T follicular helper cell (primary cell): Measurements from ENCODE around the gene MOXD1.

Experiments used
- DNase-seq: peaks from one replicate; pipeline ENCODE4 v3.0.0-alpha.2; 2020; ENCODE audit warnings: low read depth
- total RNA-seq, 2 experiments: gene quantifications; one replicate each; lab custom pipeline; 2026; lab: John Stamatoyannopoulos, UW

The MOXD1 gene
- 0.06 to 0.09 reads per million in 2 experiments for total RNA-seq

DNA sequence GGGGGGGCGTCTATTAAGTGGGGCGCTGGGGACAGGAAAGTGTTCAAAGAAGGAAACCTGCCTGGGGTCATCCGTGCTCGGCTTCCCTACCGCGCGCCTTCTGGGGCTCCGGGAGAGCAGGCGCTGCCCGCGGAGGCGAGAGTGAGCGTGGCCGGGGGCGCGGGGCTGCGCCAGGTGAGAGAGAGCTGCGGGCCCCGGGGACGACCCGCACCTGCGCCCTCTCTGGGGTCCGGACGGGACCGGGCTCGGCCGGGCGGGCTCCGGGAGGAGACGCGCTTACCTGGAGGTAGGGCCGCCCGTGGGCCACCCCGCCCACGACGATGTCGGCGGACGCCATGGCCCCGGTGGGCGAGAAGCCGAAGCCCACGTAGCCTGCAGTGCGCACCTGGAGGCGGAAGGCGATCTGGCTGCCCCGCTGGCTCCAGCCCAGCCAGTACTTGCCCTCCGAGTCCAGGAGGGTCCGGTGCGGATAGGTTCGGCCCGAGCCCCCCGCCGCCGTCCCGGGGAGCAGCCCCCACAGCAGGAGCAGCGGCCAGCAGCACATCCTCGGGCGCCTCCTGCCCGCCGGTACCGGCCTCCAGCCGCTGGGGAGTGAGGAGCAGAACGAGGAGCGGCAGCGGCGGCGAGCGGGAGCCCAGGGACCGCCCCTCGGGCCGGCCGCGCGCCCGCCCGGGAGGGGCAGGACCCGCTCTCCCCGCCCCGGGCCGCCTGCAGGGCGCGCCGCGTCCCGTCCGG, at the start of gene MOXD1:
TSS of gene MOXD1 (minus strand) at position 593 of the 735 bp plus-strand sequence. CDS start at position 544, 49 bp downstream.
- no peak for DNase-seq

DNA sequence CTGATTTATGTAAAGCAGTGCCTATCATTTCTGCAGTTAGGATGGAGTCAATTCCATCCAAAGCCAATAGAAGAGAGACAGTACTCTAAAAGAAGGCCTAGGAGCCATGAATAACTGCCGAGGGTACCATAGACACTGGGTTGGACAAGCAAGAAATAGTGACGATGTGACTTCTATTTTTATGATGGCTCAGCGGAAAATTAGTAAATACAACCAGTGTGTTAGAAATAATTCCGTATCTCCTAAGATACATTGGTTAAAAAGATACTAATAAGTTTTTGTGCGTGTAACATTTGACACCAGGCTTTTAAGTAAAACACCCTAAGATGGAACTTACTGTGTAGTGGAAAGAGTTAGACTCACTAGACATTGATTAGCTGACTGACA, 45.6 kb upstream of the MOXD1 start:
- DNase-seq: no peak

DNA sequence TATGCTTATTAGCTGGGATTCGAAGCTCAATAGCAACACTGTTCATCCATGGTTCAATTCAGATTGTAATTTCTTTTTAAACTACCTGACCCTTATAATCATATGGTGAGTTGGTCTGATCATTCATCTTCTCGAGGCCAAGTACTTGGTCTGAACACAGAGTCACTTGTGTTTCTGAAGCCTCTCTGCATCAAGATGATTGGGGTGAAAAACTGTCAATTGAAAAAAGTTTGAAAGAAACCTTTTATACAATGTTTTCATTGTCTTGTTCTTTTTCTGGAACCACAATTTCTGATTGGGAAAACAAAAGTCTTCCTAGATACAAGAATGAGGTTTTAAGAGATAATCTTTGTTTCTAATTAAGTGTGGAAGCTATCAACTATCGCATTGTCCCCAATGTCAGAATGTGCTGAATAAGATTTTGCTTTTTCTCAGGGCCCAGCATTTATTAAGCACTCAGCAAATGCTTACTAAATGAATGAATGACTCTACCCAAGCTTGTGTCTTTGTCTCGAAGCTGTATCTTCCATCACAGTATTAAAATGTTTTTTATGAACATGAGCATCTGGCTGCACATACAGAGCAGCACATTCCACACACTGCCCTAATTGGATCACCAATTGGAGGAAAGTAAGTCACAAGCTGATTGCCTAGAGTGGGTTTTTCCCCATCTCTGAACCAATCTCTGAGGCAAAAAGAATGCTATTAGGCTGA, 45.0 kb upstream of the MOXD1 start:
- DNase-seq: no peak

DNA sequence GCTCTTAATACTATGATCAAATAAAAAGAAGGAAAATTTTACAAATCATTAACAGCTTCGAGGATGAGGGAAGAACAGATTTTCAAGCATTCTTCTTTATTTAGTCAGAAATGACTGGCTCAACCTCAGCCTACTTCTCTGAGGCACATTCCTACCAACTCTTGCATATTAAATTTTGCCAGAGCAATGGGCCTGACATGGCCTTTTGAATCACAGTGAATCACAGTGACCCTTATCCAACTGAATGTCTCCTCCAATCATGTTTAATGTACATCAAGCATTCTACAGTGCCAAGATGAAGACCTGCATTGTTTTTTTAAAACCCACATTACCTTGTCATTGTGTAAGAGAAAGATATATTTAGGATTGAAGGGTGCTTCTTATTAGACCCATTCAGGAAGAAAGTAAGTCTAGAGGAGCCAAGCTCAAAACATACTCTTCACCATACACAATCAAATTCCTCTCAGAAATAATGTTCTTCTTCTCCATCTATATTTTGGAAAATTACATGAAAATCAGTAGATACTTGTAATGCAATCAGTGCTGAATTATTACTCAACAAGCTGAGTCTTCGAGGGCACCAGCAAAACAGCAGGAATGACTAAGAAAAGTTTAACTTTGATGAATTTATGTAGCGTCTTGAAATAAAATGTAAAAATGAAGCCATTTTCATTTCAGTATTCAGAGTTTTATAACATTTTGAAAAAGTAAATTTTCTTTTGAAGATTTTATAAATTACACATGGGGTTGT, 44.1 kb upstream of the MOXD1 start:
- DNase-seq: no peak

DNA sequence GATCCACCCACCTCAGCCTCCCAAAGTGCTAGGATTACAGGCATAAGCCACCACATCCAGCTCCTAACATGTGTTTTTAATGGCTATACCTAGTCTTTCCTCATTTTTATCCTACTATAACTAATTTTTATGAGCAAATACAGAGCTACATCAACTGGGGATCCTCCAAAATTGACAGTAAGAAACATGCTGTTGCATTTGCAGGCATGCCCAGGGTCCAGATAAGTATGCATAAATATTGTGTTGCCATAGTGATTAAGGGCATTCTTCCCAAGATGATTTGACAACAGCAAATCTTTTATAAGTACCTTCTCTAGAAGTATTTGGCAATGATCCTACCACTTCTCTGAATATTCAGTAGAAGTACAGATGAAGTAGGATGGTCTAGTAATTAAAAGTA, 41.9 kb upstream of the MOXD1 start:
- no peak for DNase-seq

DNA sequence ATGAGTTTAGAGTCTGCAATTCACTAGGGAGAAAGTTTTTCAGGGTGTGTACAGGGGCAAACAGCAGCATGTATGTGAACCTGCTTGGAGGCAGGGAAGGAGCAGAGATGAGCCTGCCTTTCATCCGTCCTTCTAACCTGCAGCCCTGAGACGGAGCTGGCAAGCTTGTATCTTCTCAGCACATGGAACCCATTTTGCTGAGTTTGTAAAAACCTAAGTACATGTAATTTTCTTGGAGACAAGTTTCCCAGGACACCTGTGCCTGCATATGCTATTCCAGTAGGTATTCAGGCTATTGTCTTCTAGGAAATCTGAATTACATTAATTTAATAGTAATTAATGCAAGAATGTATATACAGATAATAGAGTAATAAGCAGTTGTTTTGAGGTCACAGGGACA, 28.8 kb upstream of the MOXD1 start:
- no peak for DNase-seq

DNA sequence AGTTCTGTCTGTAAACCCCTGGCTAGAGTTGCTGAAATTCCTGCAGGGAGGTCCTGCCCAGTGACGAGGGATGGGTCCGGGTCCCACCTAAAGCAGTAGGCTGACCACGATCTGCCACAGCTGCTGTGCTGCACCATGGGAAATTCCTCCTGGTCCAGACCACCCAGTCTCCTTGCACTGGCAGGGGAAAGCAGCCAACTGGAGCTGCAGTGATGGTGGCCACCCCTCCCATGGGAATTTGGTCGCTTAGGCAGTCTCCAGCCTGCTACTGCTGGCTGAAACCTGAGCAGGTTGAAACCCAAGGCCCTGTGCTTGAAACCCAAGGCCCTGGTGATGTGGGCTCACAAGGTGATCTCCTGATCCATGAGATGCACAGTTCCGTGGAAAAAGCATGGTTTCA, 23.9 kb upstream of the MOXD1 start:
- no peak for DNase-seq

DNA sequence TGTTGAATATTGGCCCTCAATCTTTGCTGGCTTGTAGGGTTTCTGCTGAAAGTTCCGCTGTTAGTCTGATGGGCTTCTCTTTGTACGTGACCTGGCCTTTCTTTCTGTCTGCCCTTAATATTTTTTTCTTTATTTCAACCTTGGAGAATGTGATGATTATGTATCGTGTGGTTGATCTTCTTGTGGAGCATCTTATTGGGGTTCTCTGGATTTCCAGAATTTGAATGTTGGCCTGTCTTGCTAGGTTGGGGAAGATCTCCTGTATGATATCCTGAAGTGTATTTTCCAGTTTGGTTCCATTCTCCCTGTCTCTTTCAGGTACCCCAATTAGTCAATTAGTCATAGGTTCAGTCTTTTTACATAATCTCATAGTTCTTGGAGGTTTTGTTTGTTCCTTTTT, 22.6 kb upstream of the MOXD1 start:
- DNase-seq: no peak

DNA sequence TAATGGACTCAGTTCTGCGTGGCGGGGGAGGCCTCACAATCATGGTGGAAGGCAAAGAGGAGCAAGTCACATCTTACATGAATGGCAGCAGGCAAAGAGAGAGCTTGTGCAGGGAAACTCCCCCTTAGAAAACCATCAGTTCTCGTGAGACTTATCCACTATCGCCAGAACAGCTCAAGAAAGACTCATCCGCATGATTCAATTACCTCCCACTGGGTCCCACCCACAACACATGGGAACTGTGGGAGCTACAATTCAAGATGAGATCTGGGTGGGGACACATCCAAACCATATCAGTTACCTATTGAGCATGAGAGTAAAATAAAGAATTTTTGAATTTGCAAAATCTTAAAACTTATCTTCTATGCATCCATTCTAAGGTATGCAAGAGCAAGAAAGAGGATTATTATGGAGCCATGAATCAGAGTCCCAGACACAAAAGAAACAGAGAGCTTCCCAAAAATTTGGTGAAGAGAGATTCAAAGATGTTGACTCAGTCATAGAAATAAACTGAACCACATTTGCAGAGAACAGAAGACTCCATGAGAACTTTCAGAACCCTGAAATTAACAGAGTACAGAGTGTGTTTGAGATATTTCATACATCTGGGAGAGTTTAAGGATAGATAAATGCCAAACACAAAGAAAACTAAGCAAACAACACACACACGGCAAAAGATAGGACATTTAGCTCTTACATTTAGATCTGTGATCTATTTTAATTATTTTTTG, 17.1 kb upstream of the MOXD1 start:
- no peak for DNase-seq

DNA sequence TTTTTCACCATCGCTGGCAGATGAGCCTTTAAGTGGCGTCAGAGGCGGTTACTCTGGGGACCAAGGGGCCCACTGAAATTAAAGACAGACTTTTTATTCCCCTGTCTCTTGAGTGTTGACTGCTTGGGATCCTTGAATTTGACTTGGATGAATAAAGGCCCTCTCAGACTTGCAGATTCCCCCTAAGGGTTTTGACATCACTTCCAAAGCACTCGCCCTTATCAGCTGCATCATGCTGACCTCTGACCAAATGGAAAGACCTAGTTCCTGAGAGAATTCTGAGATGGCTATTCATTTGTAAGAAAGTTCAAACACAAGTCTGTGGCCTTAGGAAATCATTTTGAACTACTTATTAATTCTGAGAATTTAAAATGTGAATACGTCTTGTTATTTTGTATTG, 13.5 kb upstream of the MOXD1 start:
- DNase-seq: no peak

DNA sequence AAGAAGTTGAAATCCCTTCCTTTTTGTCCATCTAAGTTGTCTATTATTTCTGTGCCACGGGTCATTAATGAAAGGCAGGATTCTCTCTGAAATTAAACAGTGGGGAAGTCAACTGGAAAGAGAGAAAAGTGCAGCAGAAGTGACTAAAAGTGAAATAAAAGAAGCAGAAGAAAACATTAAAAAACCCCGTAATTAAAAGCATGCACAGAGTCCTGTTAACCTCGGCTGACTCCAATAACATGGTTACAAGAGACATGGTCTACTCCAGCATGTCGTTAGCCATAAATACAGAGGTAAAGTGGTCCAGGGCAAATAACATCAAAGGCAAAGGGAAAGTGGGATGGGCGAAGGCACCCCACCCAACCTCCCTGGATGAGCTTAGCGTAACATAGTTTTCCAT, 13.0 kb upstream of the MOXD1 start:
- no peak for DNase-seq

DNA sequence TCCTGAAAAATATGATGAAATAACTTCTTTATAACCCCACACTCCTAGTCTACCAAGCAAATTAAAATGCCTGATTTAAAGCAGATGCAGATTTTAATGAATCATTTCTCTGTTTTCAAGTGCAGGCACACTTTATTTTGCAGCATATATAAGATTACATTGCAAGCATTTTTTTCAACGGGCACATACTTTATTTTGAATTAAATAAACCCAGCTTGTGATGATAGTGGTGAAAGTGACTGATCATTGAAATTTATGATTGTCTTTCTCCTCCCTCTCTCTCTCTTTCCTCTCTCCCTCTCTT, 12.2 kb upstream of the MOXD1 start:
- no peak for DNase-seq

DNA sequence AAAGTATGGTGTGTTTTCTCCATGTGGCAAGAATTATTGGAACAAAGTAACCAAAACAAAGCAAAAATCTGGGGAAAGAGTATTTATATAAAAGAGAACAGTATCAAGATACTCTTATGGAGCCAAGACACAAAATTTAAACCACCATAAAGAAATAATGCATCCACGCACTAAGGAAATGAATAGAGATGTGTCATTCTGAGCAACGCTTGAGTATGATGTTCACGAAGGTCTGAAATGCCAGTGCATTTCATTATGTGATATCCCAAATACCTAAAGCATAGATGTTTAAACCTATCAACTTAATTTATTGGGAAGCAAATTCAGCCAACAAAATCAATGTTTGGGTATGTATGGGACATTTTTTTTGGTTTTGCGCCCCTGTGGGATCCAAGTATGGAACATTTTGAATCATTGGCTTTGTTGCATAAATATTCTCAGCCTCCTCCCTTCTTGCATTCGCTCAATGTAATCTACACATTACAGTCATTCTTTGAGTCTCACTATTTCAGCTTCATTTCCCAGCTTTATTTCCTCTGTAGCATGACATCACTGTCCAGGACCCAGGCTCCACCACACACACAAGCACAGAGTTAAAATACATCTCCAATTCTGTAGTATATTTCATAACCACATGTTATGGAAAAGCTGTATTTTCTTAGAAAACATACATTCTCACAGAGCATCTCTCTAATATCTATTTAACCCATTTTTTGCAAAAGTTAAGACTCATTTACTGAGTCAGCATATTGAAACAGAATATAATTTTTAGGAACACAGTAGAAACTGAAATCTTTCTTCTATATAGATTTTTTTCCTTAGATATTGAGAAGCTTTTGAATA, 11.6 kb upstream of the MOXD1 start:
- DNase-seq: no peak

DNA sequence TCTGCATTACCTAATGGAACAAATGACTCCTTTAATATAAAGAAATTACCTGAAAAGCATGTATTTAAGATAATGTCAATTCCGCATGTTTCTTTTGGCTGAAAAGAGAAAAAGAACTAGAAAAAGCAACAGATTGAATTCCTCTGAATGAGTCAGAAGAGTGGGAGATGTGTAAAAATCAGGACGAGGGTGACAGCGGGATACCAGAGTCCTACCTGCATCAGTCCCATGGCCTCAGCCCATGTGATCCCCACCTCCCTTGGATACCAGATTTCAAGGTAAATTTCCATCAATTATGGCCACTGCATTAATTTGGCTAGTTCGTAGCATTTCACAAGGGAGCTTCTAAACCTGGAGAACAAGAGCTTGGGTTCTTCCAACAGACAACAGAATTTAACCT, 10.0 kb upstream of the MOXD1 start:
- DNase-seq: no peak

DNA sequence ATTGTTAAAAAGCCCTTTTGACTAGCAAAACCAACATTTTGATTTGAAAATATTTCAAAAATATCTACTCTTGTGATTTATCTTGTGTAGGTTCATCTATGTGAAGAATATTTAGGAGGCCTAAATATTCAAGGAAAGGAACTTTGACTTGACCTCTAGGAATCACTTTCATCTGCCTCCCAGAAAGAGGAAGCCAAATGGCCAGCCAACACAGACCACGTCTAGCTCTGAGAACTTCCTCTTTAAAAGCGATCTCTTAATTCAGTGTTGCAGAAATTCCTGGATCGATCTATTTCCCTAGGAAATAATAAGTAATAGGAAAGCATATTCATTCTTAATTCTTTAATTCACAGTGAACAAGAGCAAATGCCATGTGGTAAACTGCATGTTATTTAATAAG, 9.6 kb upstream of the MOXD1 start:
- no peak for DNase-seq

DNA sequence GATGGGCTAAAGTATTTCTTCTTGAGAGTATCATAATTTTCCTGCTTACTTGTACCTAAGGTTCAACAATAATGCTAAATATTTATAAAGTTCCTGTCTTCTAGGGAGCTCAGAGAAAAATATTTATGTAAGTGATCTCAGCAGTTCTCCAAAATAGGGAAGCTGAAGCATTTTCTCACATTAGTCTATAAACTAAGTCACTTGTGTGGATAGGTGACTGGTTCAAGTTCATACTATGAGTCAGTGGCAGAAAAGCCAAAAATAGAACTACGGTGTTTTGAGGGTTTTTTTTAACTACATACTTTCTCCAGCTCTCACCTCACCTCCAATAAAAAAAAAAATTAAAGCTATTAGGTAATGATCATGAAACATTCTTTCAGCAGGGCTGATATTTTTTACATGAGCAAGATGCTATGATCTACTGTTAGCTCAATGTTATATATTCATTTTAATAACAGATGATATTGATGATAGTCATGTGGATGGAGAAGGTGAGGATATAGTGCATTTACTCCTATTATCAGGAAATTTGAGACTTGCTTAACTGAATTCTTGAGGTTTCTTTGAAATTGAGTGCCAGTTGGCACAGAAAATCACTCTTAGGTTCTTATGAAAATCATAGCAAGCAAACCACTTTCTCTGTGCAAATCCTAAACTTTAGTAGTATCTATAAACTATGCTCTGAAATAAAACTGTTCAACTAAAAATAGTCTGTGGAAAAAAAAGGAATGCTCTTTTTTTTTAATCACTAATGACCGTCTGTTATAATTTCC, 4.1 kb upstream of the MOXD1 start:
- DNase-seq: no peak

DNA sequence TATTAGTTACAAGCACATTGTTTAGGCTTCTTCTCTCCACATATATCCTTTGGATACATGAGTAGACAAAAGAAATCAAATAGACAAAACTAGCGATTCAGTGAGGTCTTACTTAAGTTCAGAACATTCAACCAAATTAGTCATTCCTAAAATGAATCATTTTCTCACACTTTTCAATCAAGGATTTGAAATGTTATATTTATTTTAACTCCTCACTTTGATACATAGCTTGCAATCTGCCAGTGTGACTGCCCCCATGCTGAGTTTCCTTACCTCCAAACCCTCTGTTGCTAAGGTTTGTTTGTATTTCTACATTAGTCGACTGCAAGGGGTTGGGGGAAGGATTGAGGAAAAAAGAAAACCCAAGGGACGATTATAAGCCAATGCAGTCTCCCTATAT, 3.5 kb upstream of the MOXD1 start:
- DNase-seq: no peak

DNA sequence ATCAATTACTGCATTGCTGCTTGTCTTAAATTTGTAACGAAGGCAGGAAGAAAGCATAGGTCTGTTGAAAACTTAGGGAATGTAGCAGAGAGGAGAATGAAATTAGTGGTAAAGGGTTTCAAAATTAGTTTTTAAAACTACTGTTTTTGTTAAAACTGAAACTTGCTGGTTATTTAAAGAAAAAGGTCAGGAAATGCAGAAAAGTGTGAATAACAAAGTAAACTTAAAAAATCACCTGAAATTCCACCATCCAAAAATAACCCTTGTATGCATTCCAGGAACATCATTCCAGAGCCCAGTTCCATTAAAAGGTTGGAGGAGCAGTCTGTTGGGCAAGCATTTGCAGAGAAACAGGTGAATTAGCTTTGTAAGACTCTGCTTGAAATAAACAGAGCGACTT, 3.1 kb upstream of the MOXD1 start:
- DNase-seq: no peak

DNA sequence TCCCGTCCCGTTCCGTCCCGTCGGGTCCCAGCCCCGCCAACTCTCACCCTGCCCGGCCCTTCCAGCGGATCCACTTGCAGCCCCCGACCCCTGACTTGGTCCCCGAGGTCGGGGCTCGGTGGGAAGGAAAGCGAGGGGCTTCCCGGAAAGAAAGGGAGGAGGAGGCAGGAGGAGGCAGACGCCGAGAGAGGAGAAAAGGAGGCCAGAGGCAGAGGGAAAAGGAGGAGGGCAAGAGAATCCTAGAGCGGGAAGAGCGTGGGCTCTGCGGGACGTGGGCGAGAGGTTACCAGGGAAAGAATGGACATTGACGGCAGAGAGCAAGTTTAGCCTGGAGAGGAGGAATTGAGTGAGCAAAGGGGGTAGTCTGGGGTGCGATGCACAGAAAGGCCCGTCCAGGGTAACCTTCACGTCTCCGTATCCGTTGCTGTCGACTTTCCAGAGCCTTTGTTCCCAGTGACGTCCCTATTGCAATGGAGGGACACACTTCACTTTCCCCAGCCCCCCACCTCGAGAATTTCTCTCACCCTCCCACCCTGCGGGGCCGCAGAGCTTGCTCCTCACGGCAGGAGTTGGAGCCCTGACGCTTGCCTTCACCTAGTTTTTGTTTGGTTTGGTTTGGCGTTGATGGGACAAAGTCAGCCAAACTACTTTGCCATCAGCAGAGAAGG, 477 bp upstream of the MOXD1 start:
- no peak for DNase-seq

DNA sequence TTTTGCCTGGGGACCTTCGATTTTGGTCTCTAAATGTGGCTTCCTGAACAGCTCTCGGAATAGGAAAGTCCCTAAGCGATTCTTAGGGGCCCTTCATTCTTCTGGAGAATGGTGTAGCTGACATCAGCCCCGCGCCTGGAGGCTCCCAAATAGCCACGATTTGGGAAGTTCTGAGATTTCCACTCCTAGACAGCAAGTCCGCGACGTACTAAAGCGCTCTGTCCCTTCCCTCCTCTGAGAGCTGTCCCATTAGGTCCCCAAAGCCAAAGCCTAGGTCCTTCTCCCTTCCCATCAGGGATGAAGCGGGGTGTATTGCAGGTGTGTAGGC, 756 bp downstream of the MOXD1 start:
- no peak for DNase-seq
